PC-3 (cell line): ENCODE results near the gene OR2C3. TPM values are rescaled to one million over a fixed set of nuclear protein-coding genes. Genes with fewer than 3 reads are reported as not detected.
"Not testable (repeated sequence)": the region's sequence is repeated elsewhere in the genome, so short reads cannot be mapped to it uniquely, and the experiment has no call there.

Experiments
- ATAC-seq: fragments of 200-7000 bp; cut with Tn5 transposase; 2 replicates; pipeline ENCODE4 v1.9.1; 2020; ENCODE audit warnings: mild to moderate bottlenecking, moderate library complexity
- BruUV-seq: library from RNA; stranded (reverse); fragments of 400-500 nt; replicated peaks from 2 replicates; lab custom pipeline; 2021; lab: Mats Ljungman, UMichigan
- CTCF ChIA-PET: fragments of 300-600 bp; sonication (Branson Sonifier 250); formaldehyde crosslinking; loops from one replicate; lab custom pipeline; 2022; ENCODE audit warnings: antibody characterized with exemption; lab: Charles Lee
- POLR2A ChIA-PET: fragments of 300-600 bp; sonication (Branson Sonifier 250); formaldehyde crosslinking; loops from one replicate; lab custom pipeline; 2022; ENCODE audit warnings: antibody characterized with exemption; ENCODE audit not compliant: unreplicated experiment; lab: Charles Lee
- DNase-seq: peaks from one replicate; pipeline ENCODE4 v3.0.0-alpha.2; 2015
- H2AFZ ChIP-seq: fragments of 300-600 bp; sonication (generic); 2 replicates; pipeline ENCODE4 v1.6.0; 2016; ENCODE audit warnings: antibody characterized with exemption, low read length
- H3F3A ChIP-seq: fragments of 300-600 bp; sonication (generic); one replicate; pipeline ENCODE4 v1.6.0; 2017; ENCODE audit warnings: antibody characterized with exemption, low read length, control low read depth, mild to moderate bottlenecking; ENCODE audit not compliant: unreplicated experiment
- H3K27ac ChIP-seq: fragments of 300-600 bp; sonication (generic); 2 replicates; pipeline ENCODE4 v1.5.1; 2016; ENCODE audit warnings: mild to moderate bottlenecking, low read length
- H3K27me3 ChIP-seq: fragments of 300-600 bp; sonication (generic); 2 replicates; pipeline ENCODE4 v1.6.1; 2016; ENCODE audit warnings: low read length, mixed read lengths
- H3K36me3 ChIP-seq: fragments of 300-600 bp; sonication (generic); 2 replicates; pipeline ENCODE4 v1.6.1; 2016; ENCODE audit warnings: low read depth, mixed run types, low read length, mixed read lengths
- H3K4me1 ChIP-seq: fragments of 300-600 bp; sonication (generic); 2 replicates; pipeline ENCODE4 v1.5.1; 2016; ENCODE audit warnings: low read length; ENCODE audit not compliant: insufficient read depth
- H3K4me2 ChIP-seq: fragments of 300-600 bp; sonication (generic); 2 replicates; pipeline ENCODE4 v1.6.0; 2016; ENCODE audit warnings: low read length
- H3K4me3 ChIP-seq: fragments of 300-600 bp; sonication (generic); 2 replicates; pipeline ENCODE4 v1.5.1; 2016; ENCODE audit warnings: mild to moderate bottlenecking, low read length, mixed read lengths
- H3K79me2 ChIP-seq: fragments of 300-600 bp; sonication (generic); 2 replicates; pipeline ENCODE4 v1.6.1; 2017; ENCODE audit warnings: low read length, mixed read lengths
- H3K9ac ChIP-seq: fragments of 300-600 bp; sonication (generic); 2 replicates; pipeline ENCODE4 v1.6.0; 2016; ENCODE audit warnings: mild to moderate bottlenecking, low read length
- H3K9me2 ChIP-seq: fragments of 300-600 bp; sonication (generic); replicated peaks from 2 replicates; pipeline ENCODE4 v1.6.1; 2016; ENCODE audit warnings: mixed run types, low read length, mixed read lengths
- H3K9me3 ChIP-seq: fragments of 300-600 bp; sonication (generic); 2 replicates; pipeline ENCODE4 v1.6.1; 2016; ENCODE audit warnings: low read length, mixed read lengths
- H4K20me1 ChIP-seq: fragments of 300-600 bp; sonication (generic); 2 replicates; pipeline ENCODE4 v1.6.1; 2016; ENCODE audit warnings: low read length, mixed read lengths
- CTCF ChIP-seq: fragments of 300-600 bp; sonication (generic); conservative IDR thresholded peaks from 2 replicates; pipeline ENCODE4 v1.5.1; 2017; ENCODE audit warnings: antibody characterized with exemption, low read depth, mild to moderate bottlenecking, low read length
- EZH2 ChIP-seq: fragments of 300-600 bp; sonication (generic); IDR thresholded peaks from one replicate; pipeline ENCODE4 v1.6.1; 2017; ENCODE audit warnings: antibody characterized with exemption, mild to moderate bottlenecking, low read length; ENCODE audit not compliant: unreplicated experiment
- EZH2phosphoT487 ChIP-seq: fragments of 300-600 bp; sonication (generic); IDR thresholded peaks from 2 replicates; pipeline ENCODE4 v1.6.1; 2018; ENCODE audit warnings: mild to moderate bottlenecking, antibody characterized with exemption, low read length, borderline replicate concordance
- intact Hi-C: fragments of 100-400 bp; cut with micrococcal nuclease; formaldehyde crosslinking; loops from 2 replicates; pipeline ENCODE4 v1.9.0; 2023
- total RNA-seq: library from RNA; depleted of rRNA; stranded (reverse); fragments of >200 nt; gene quantifications from 2 replicates; pipeline ENCODE4 v1.2.3, GENCODE V29; 2014

OR2C3 gene
- total RNA-seq, 1 experiment from 2014 or later: not detected

- H4K20me1 ChIP-seq: no peaks in the 10 kb centered on the region
- H3K9me2 ChIP-seq: no peaks in the 10 kb centered on the region; the same call in 1 of the 2 replicates
- no peak overlapping the region for H2AFZ ChIP-seq
- ATAC-seq (no peak), DNase-seq (no peak)
- H3K27me3 ChIP-seq: no peaks in the 10 kb centered on the region
- BruUV-seq: no TSS peak
- no peaks in the 10 kb centered on the region for H3K79me2 ChIP-seq
- POLR2A ChIA-PET: no interaction called here
- no peak overlapping the region for H3K9ac ChIP-seq
- no peak overlapping the region for H3K27ac ChIP-seq
- H3K4me3 ChIP-seq: no peak overlapping the region
- intact Hi-C loops: no loop called here
- no peak overlapping the region for H3K4me2 ChIP-seq
- CTCF ChIA-PET: no interaction called here
- H3K9me3 ChIP-seq: no peaks in the 10 kb centered on the region
- no peaks in the 10 kb centered on the region for H3K36me3 ChIP-seq
- no peak for TF ChIP-seq EZH2
- H3F3A ChIP-seq: peaks cover 8% of the 10 kb centered on the region
- H3K4me1 ChIP-seq: peaks cover 23% of the 10 kb centered on the region
These were observed 5.5 kb downstream of the OR2C3 start for GRCh38 chr1:247530785-247531184.

- CTCF ChIA-PET: no interaction called here
- no TSS peak for BruUV-seq
These were observed 6.4 kb downstream of the OR2C3 start for GRCh38 chr1:247529771-247530355.

GRCh38 chr1:247528812-247529474 lies 7.3 kb downstream of the OR2C3 start:
- DNase-seq (peak; percentile 100), ATAC-seq (peak; percentile 95)
- peaks cover 8% of the 10 kb centered on the region for H3F3A ChIP-seq

More at GRCh38 chr1:247529771-247530355, 6.4 kb downstream of the OR2C3 start:
- Histone ChIP-seq H3K79me2 (no peaks in the 10 kb centered on the region), H3K36me3 (no peaks in the 10 kb centered on the region), H3K4me3 (no peak overlapping the region), H3F3A (peaks cover 8% of the 10 kb centered on the region), H3K9me2 (no peaks in the 10 kb centered on the region; the same call in 1 of the 2 replicates), H2AFZ (no peak overlapping the region), H3K4me1 (peaks cover 23% of the 10 kb centered on the region), H3K27ac (peak overlapping the region; percentile 71), H3K9me3 (no peaks in the 10 kb centered on the region), H3K4me2 (peak overlapping the region; percentile 64), H3K9ac (no peak overlapping the region), H3K27me3 (no peaks in the 10 kb centered on the region), H4K20me1 (no peaks in the 10 kb centered on the region)
- intact Hi-C loops: loop anchor here (1.0 kb wide), 3 partner anchors 46 to 327 kb away; partner anchors contain the start of gene TRIM58
- DNase-seq: peak; percentile 14
- ATAC-seq: no peak
- no peak for TF ChIP-seq EZH2phosphoT487
- TF ChIP-seq CTCF: no peak
- no peak for TF ChIP-seq EZH2
- POLR2A ChIA-PET: no interaction called here

GRCh38 chr1:247521886-247522285 lies 14.4 kb downstream of the OR2C3 start:
- POLR2A ChIA-PET, H3K4me2 ChIP-seq, DNase-seq, H3K4me1 ChIP-seq, H3K27me3 ChIP-seq, CTCF ChIA-PET, intact Hi-C loops, H3K36me3 ChIP-seq, H3K79me2 ChIP-seq, H3K4me3 ChIP-seq, ATAC-seq, H4K20me1 ChIP-seq, H3F3A ChIP-seq, H3K27ac ChIP-seq, BruUV-seq, H3K9ac ChIP-seq, H2AFZ ChIP-seq, H3K9me2 ChIP-seq, H3K9me3 ChIP-seq: not testable (repeated sequence)

More at GRCh38 chr1:247528812-247529474, 7.3 kb downstream of the OR2C3 start:
- no peaks in the 10 kb centered on the region for H3K27me3 ChIP-seq
- no peaks in the 10 kb centered on the region for H3K36me3 ChIP-seq
- H3K9me3 ChIP-seq: no peaks in the 10 kb centered on the region
- H3K9me2 ChIP-seq: no peaks in the 10 kb centered on the region; the same call in 1 of the 2 replicates
- TF ChIP-seq EZH2 (no peak), CTCF (peak; percentile 42)
- CTCF ChIA-PET: no interaction called here
- no peak overlapping the region for H3K9ac ChIP-seq
- peak overlapping the region; percentile 3; the same call in 1 of the 2 replicates for H3K4me3 ChIP-seq
- H3K4me1 ChIP-seq: peaks cover 23% of the 10 kb centered on the region
- H2AFZ ChIP-seq: 0 out of 2 replicates have a peak overlapping the region, but pooled peaks have one; percentile 12
- H3K27ac ChIP-seq: peak overlapping the region; percentile 71
- BruUV-seq: no TSS peak
- H3K4me2 ChIP-seq: peak overlapping the region; percentile 64
- intact Hi-C loops: loop anchor here (1.0 kb wide), 3 partner anchors 47 to 328 kb away; partner anchors contain the start of gene TRIM58
- POLR2A ChIA-PET: no interaction called here
- H4K20me1 ChIP-seq: no peaks in the 10 kb centered on the region
- H3K79me2 ChIP-seq: no peaks in the 10 kb centered on the region
